ENCODE data around the gene NPW.
A peak's percentile ranks its signal among the peaks of the same experiment; 100 is the strongest.

The NPW gene

GRCh38 chr16:1980770-1981087 is 38.9 kb upstream of the NPW start:
- Mint-ChIP-seq H3K4me3 (no peak overlapping the region), H3K36me3 (ENCODE audit: low read depth) (peaks cover 11% of the 10 kb centered on the region), H3K4me1 (ENCODE audit: low read depth) (peaks cover 21% of the 10 kb centered on the region), H3K9me3 (no peaks in the 10 kb centered on the region), H3K27me3 (peaks cover 25% of the 10 kb centered on the region), H3K27ac (no peak overlapping the region)

GRCh38 chr16:1981398-1981836 is 38.2 kb upstream of the NPW start, which contains the start of gene NOXO1:
TSS of gene NOXO1 (minus strand) at chr16:1981469. CDS start at chr16:1981179, 290 bp downstream.
- Mint-ChIP-seq H3K36me3 (ENCODE audit: low read depth) (peaks cover 8% of the 10 kb centered on the region), H3K4me3 (peak within 1 kb of the TSS; percentile 28), H3K4me1 (ENCODE audit: low read depth) (peaks cover 21% of the 10 kb centered on the region), H3K27ac (peak within 1 kb of the TSS; percentile 11), H3K9me3 (no peaks in the 10 kb centered on the region), H3K27me3 (peaks cover 25% of the 10 kb centered on the region)

- Mint-ChIP-seq H3K27ac (no peak overlapping the region), H3K4me3 (no peak overlapping the region), H3K4me1 (ENCODE audit: low read depth) (peaks cover 21% of the 10 kb centered on the region), H3K27me3 (peaks cover 25% of the 10 kb centered on the region), H3K36me3 (ENCODE audit: low read depth) (peaks cover 12% of the 10 kb centered on the region), H3K9me3 (no peaks in the 10 kb centered on the region)
Measured at GRCh38 chr16:1982013-1982433, 37.6 kb upstream of the NPW start.

- Mint-ChIP-seq H3K27me3 (peaks cover 28% of the 10 kb centered on the region), H3K4me1 (ENCODE audit: low read depth) (peaks cover 21% of the 10 kb centered on the region), H3K9me3 (no peaks in the 10 kb centered on the region), H3K27ac (no peak overlapping the region), H3K4me3 (peak overlapping the region; percentile 73), H3K36me3 (ENCODE audit: low read depth) (peaks cover 7% of the 10 kb centered on the region)
Measured at GRCh38 chr16:1982991-1983543, 36.5 kb upstream of the NPW start.

- Mint-ChIP-seq H3K36me3 (ENCODE audit: low read depth) (peaks cover 7% of the 10 kb centered on the region), H3K9me3 (no peaks in the 10 kb centered on the region), H3K4me3 (peak within 1 kb of the TSS; percentile 86), H3K27ac (peak within 1 kb of the TSS; percentile 72), H3K27me3 (peaks cover 32% of the 10 kb centered on the region), H3K4me1 (ENCODE audit: low read depth) (peaks cover 21% of the 10 kb centered on the region)
Measured at GRCh38 chr16:1983544-1984346, 35.8 kb upstream of the NPW start, which contains the start of gene GFER. TSS of gene GFER (plus strand) at chr16:1984193. CDS start at chr16:1984219, 26 bp downstream.

- Mint-ChIP-seq H3K36me3 (ENCODE audit: low read depth) (peaks cover 7% of the 10 kb centered on the region), H3K27me3 (peaks cover 39% of the 10 kb centered on the region), H3K27ac (peak overlapping the region; percentile 72), H3K4me1 (ENCODE audit: low read depth) (peaks cover 18% of the 10 kb centered on the region), H3K9me3 (no peaks in the 10 kb centered on the region), H3K4me3 (peak overlapping the region; percentile 86)
Measured at GRCh38 chr16:1984347-1985225, 35.0 kb upstream of the NPW start.

GRCh38 chr16:1985466-1986150 is 34.0 kb upstream of the NPW start:
- peaks cover 21% of the 10 kb centered on the region for H3K4me1 Mint-ChIP-seq (ENCODE audit: low read depth)
- H3K4me3 Mint-ChIP-seq: peak overlapping the region; percentile 86
- H3K27me3 Mint-ChIP-seq: peaks cover 37% of the 10 kb centered on the region
- no peaks in the 10 kb centered on the region for H3K9me3 Mint-ChIP-seq
- H3K27ac Mint-ChIP-seq: no peak overlapping the region
- peaks cover 7% of the 10 kb centered on the region for H3K36me3 Mint-ChIP-seq (ENCODE audit: low read depth)

GRCh38 chr16:1987198-1987597 is 32.4 kb upstream of the NPW start:
- H3K36me3 Mint-ChIP-seq (ENCODE audit: low read depth): peaks cover 7% of the 10 kb centered on the region
- H3K27ac Mint-ChIP-seq: no peak overlapping the region
- peaks cover 28% of the 10 kb centered on the region for H3K27me3 Mint-ChIP-seq
- H3K4me3 Mint-ChIP-seq: no peak overlapping the region
- no peaks in the 10 kb centered on the region for H3K9me3 Mint-ChIP-seq
- peaks cover 26% of the 10 kb centered on the region for H3K4me1 Mint-ChIP-seq (ENCODE audit: low read depth)

- Mint-ChIP-seq H3K27ac (no peak within 1 kb of the TSS), H3K9me3 (no peaks in the 10 kb centered on the region), H3K4me3 (peak within 1 kb of the TSS; percentile 66), H3K27me3 (peaks cover 17% of the 10 kb centered on the region), H3K4me1 (ENCODE audit: low read depth) (peaks cover 29% of the 10 kb centered on the region), H3K36me3 (ENCODE audit: low read depth) (peaks cover 7% of the 10 kb centered on the region)
Measured at GRCh38 chr16:1989209-1990100, 30.1 kb upstream of the NPW start, which contains the start of gene SYNGR3. TSS of gene SYNGR3 (plus strand) at chr16:1989970. CDS start at chr16:1990103, 133 bp downstream.

- Mint-ChIP-seq H3K36me3 (ENCODE audit: low read depth) (peaks cover 7% of the 10 kb centered on the region), H3K27ac (no peak overlapping the region), H3K27me3 (peaks cover 17% of the 10 kb centered on the region), H3K4me3 (no peak overlapping the region), H3K4me1 (ENCODE audit: low read depth) (peaks cover 29% of the 10 kb centered on the region), H3K9me3 (no peaks in the 10 kb centered on the region)
Measured at GRCh38 chr16:1990101-1990350, 29.6 kb upstream of the NPW start.

GRCh38 chr16:1990351-1991134 is 29.0 kb upstream of the NPW start:
- H3K9me3 Mint-ChIP-seq: no peaks in the 10 kb centered on the region
- peak overlapping the region; percentile 78 for H3K27ac Mint-ChIP-seq
- H3K4me3 Mint-ChIP-seq: peak overlapping the region; percentile 66
- H3K4me1 Mint-ChIP-seq (ENCODE audit: low read depth): peaks cover 24% of the 10 kb centered on the region
- peaks cover 17% of the 10 kb centered on the region for H3K27me3 Mint-ChIP-seq
- peaks cover 11% of the 10 kb centered on the region for H3K36me3 Mint-ChIP-seq (ENCODE audit: low read depth)

- Mint-ChIP-seq H3K36me3 (ENCODE audit: low read depth) (peaks cover 11% of the 10 kb centered on the region), H3K9me3 (no peaks in the 10 kb centered on the region), H3K27ac (peak overlapping the region; percentile 78), H3K4me3 (peak overlapping the region; percentile 66), H3K27me3 (peaks cover 17% of the 10 kb centered on the region), H3K4me1 (ENCODE audit: low read depth) (peaks cover 23% of the 10 kb centered on the region)
Measured at GRCh38 chr16:1991135-1991551, 28.4 kb upstream of the NPW start.

GRCh38 chr16:1991588-1991947 is 28.0 kb upstream of the NPW start:
- Mint-ChIP-seq H3K4me3 (peak overlapping the region; percentile 66), H3K4me1 (ENCODE audit: low read depth) (peaks cover 24% of the 10 kb centered on the region), H3K9me3 (no peaks in the 10 kb centered on the region), H3K36me3 (ENCODE audit: low read depth) (peaks cover 7% of the 10 kb centered on the region), H3K27ac (peak overlapping the region; percentile 78), H3K27me3 (peaks cover 17% of the 10 kb centered on the region)

All from stimulated activated naive CD8-positive, alpha-beta T cell treated with anti-CD3 and anti-CD28 coated beads, Interleukin-15, Interleukin-2, amounts not matched to agents 100 ng/mL and 50 ng/mL, for 24 hours (primary cell).